Sigmoid colon (tissue), 7 donors: ENCODE measurements around the gene COL4A2. TPM values are rescaled to one million over a fixed set of nuclear protein-coding genes. Genes with fewer than 3 reads are reported as not detected.
A peak's percentile ranks its signal among the peaks of the same experiment; 100 is the strongest.

Source experiments
- DNase-seq: peaks from one replicate; pipeline ENCODE4 v3.0.0-alpha.2; 2019
- H3K27ac ChIP-seq, 4 donors: fragments of 200-600 bp; sonication (generic); one replicate each; pipeline ENCODE4 v1.5.1; 2016 to 2019; ENCODE audit warnings: mild to moderate bottlenecking in 1 of 4
- H3K27me3 ChIP-seq, 3 donors: fragments of 200-600 bp; sonication (generic); one replicate each; pipeline ENCODE4 v1.5.1; 2019; ENCODE audit warnings: mild to moderate bottlenecking in 1 of 3
- H3K36me3 ChIP-seq, 4 donors: fragments of 200-600 bp; sonication (generic); one replicate each; pipeline ENCODE4 v1.5.1; 2016 to 2019
- H3K4me1 ChIP-seq, 4 donors: fragments of 200-600 bp; sonication (generic); one replicate each; pipeline ENCODE4 v1.5.1; 2017 to 2019
- H3K4me3 ChIP-seq, 4 donors: fragments of 200-600 bp; sonication (generic); one replicate each; pipeline ENCODE4 v1.5.1; 2017 to 2019; ENCODE audit warnings: mild to moderate bottlenecking in 2 of 4, moderate library complexity in 1 of 4
- H3K9me3 ChIP-seq, 4 donors: fragments of 200-600 bp in 3 of 4; sonication (generic) in 3 of 4; one replicate each; pipeline versions ENCODE4 v1.5.1 to v1.6.1; 2013 to 2019
- EP300 ChIP-seq, 4 donors: sonication (generic); formaldehyde crosslinking; IDR thresholded peaks; one replicate each; pipeline ENCODE4 v1.6.1; 2017; ENCODE audit warnings: antibody characterized with exemption in 4 of 4
- POLR2A ChIP-seq, 2 donors: fragments of 450-650 bp; IDR thresholded peaks; one replicate each; pipeline ENCODE4 v1.6.1; 2016; ENCODE audit warnings: antibody characterized with exemption in 2 of 2, mild to moderate bottlenecking in 2 of 2, moderate library complexity in 2 of 2
- POLR2AphosphoS5 ChIP-seq, 4 donors: sonication (generic); formaldehyde crosslinking; IDR thresholded peaks; one replicate each; pipeline ENCODE4 v1.6.1; 2017; ENCODE audit warnings: antibody characterized with exemption in 4 of 4
- WGBS, 2 donors: extraction: QIAGEN DNeasy Blood & Tissue Kit; methylation state at CpG; one replicate each; pipeline ENCODE4 v1.1.7; 2013; 5-methylcytosine and 5-hydroxymethylcytosine counted together
- intact Hi-C: fragments of 100-400 bp; cut with DNase I; formaldehyde crosslinking; loops from one replicate; pipeline ENCODE4 v1.15.1; 2023
- polyA plus RNA-seq, 3 donors: library from polyadenylated mRNA; stranded (reverse); fragments of 200-250 nt; gene quantifications; one replicate each; pipeline ENCODE4 v1.2.3, GENCODE V29; 2013
- total RNA-seq, 4 donors: library from RNA; depleted of rRNA; stranded (reverse); fragments of >200 nt; gene quantifications; one replicate each; pipeline ENCODE4 v1.1.0, GENCODE V29; 2016
- TF ChIP-seq, protein P1 (sequence below), 4 experiments: fragments of 450-650 bp in 3 of 4; fragments of 200-600 bp in 1 of 4; IDR thresholded peaks; one replicate each; pipeline ENCODE4 v1.5.1; 2016 to 2019; ENCODE audit warnings: antibody characterized with exemption in 4 of 4, mild to moderate bottlenecking in 3 of 4, moderate library complexity in 2 of 4
- donor health status: healthy with polysubstance abuse.
- donor health status: Bipolar disorder and iron deficiency.
- donor health status: healthy.

Gene COL4A2
- total and polyA plus RNA-seq, 7 donors = 24.0 to 1,039 (median 306) TPM

DNA sequence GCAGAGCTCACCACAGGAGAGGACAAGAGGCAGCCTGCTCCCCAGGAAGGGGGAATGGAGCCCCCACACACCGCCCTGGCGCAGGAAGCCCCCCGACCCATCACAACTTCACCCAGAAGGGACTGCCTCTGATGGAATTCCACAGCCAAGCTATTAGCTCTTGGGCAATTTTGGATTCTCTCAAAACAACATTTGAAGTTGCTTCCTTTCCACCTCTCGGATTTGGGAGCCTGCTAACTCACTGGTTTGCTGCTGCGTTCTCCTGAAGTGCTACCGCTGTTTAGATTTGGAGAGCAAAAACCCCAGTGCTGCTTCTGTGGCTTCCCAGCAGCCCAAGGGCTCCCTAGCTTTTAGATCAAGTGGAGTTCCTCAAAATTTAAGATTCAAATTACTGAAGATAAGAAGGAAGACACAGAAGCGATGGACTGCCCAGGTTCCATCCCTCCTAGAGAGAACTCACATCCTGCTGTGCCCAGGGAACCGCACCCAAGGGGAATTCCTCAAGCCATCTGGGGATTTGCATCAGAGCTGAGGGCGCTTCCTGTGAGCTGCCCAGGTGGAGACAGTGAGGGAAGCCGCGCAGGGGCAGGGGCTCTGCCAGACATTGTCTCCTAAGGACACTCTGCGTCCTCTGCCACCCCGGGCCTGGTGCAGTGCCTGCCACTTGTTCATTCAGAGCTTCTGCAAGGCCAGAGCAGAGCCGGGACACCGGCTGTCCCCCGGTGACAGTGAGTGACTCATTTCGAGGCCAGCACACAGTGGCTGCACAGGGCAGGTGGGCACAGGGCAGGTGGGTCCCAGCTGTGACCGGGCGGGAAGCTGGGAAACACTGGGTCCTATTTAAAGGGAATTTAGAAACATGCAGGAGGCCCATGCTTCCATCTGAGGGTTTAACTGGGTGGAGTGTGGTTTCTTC lies 45.7 kb upstream of the COL4A2 start:
- TF ChIP-seq, protein P1, sequence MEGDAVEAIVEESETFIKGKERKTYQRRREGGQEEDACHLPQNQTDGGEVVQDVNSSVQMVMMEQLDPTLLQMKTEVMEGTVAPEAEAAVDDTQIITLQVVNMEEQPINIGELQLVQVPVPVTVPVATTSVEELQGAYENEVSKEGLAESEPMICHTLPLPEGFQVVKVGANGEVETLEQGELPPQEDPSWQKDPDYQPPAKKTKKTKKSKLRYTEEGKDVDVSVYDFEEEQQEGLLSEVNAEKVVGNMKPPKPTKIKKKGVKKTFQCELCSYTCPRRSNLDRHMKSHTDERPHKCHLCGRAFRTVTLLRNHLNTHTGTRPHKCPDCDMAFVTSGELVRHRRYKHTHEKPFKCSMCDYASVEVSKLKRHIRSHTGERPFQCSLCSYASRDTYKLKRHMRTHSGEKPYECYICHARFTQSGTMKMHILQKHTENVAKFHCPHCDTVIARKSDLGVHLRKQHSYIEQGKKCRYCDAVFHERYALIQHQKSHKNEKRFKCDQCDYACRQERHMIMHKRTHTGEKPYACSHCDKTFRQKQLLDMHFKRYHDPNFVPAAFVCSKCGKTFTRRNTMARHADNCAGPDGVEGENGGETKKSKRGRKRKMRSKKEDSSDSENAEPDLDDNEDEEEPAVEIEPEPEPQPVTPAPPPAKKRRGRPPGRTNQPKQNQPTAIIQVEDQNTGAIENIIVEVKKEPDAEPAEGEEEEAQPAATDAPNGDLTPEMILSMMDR (IDR thresholded peaks at IDR 0.05) = no peak
- TF ChIP-seq POLR2AphosphoS5 (IDR thresholded peaks at IDR 0.05) (no peak), EP300 (IDR thresholded peaks at IDR 0.05) (no peak), POLR2A (IDR thresholded peaks at IDR 0.05) (no peak)
- Histone ChIP-seq H3K27me3 (no peaks in the 10 kb centered on the region), H3K4me1 (peaks cover 0 to 90% (median 79%) of the 10 kb centered on the region in 4 donors), H3K27ac (peak overlapping the region; percentile 70 to 98 (median 78)), H3K9me3 (no peaks in the 10 kb centered on the region), H3K4me3 (no peak overlapping the region), H3K36me3 (peaks cover 0 to 8% (median 3%) of the 10 kb centered on the region in 4 donors)
- intact Hi-C loops = no loop called here
- DNase-seq = no peak
- WGBS, 2 donors = 83 to 90% methylated on average over 19 of the region's 19 CpGs

DNA sequence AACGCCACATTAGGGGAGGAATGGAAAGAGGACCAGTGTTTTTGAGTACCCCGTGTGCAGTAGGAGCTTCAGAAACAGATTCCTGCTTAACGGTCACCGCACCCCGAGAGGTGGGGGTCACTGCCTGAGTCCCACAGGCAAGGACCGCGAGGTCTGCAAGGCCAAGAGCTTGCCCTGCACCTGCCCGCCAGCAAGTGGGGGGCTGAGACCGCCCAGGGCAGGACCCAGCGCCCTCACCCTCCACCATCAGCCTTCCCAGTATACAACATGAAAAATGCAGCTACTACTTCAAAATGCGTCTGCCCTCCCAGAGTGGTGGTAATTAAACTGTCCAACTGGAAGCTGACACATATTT lies 45.0 kb upstream of the COL4A2 start:
- DNase-seq = no peak
- Histone ChIP-seq H3K4me3 (no peak overlapping the region), H3K27me3 (no peaks in the 10 kb centered on the region), H3K27ac (peak overlapping the region; percentile 70 to 98 (median 78)), H3K36me3 (peaks cover 0 to 8% (median 3%) of the 10 kb centered on the region in 4 donors), H3K4me1 (peaks cover 0 to 90% (median 78%) of the 10 kb centered on the region in 4 donors), H3K9me3 (no peaks in the 10 kb centered on the region)
- intact Hi-C loops = no loop called here
- TF ChIP-seq EP300 (IDR thresholded peaks at IDR 0.05) (no peak), POLR2A (IDR thresholded peaks at IDR 0.05) (no peak), POLR2AphosphoS5 (IDR thresholded peaks at IDR 0.05) (no peak)
- TF ChIP-seq, protein P1 (IDR thresholded peaks at IDR 0.05) = no peak
- 72 to 84% methylated on average over 11 of the region's 11 CpGs for WGBS, 2 donors

DNA sequence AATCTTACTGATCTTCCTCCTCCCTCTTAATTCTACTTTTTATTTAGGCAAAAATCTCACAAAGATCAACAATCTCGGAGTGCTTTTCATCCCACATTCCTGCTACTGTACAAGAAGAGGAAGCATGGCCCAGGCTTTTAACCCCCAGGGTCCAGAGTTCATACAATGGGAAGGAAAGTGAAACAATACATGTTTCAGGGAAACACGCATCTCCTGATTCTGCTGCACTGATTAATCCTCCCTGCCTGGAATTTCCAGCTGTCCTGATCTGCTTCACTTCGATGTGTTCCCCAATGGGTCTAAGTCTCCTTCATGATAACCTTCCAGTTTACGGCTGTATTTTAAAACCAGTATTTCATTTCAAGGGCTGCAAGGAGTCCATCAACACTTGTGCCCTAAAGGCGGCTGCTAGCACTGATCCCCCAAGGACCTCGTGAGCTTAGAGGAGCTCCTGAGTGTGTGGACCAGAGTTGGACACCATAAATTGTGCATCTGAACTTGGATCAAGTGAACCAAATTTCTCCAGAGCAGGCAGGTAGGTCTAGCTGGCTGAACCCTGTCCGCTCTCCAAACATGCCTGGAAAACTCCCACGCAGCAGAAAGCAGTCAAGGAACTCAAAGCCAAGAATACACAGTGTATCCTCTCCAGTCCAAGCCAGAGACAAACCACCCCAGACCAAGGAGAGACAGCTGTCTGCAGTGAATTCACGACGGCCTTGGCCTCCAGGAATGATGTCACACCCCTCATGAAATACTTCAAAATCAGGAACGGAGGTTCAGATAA lies 44.4 kb upstream of the COL4A2 start:
- intact Hi-C loops = no loop called here
- Histone ChIP-seq H3K27ac (peak overlapping the region; percentile 70 to 98 (median 78)), H3K36me3 (peaks cover 0 to 8% (median 3%) of the 10 kb centered on the region in 4 donors), H3K27me3 (no peaks in the 10 kb centered on the region), H3K4me1 (peaks cover 0 to 90% (median 78%) of the 10 kb centered on the region in 4 donors), H3K9me3 (no peaks in the 10 kb centered on the region), H3K4me3 (no peak overlapping the region)
- WGBS, 2 donors = 32 to 41% methylated on average over 11 of the region's 11 CpGs
- TF ChIP-seq POLR2AphosphoS5 (IDR thresholded peaks at IDR 0.05) (peak in 2 of 4 donors; percentile 7 to 19), POLR2A (IDR thresholded peaks at IDR 0.05) (no peak), EP300 (IDR thresholded peaks at IDR 0.05) (no peak)
- TF ChIP-seq, protein P1 (IDR thresholded peaks at IDR 0.05) = no peak
- no peak for DNase-seq

DNA sequence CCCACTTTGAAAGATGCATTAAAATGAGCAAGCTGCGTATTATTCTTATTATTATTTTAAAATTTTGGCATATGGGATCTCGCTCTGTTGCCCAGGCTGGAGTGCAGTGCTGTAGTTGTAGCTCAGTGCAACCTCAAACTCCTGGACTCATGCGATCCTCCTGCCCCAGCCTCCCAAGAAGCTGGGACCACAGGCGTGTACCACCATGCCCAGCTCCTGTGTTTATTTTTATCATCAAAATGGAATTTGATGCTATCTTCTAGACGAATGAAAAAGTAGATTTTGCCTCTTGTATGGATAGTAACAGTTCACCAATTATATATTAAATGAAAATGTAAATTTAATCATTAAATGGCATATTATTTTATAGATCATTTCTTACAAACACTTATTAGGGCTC lies 43.7 kb upstream of the COL4A2 start:
- H3K27ac ChIP-seq = peak overlapping the region; percentile 70 to 98 (median 78)
- H3K4me1 ChIP-seq = peaks cover 0 to 91% (median 81%) of the 10 kb centered on the region in 4 donors
- 78 to 84% methylated on average over 5 of the region's 5 CpGs for WGBS, 2 donors
- no peaks in the 10 kb centered on the region for H3K9me3 ChIP-seq
- no peak overlapping the region for H3K4me3 ChIP-seq
- H3K27me3 ChIP-seq = no peaks in the 10 kb centered on the region
- intact Hi-C loops = no loop called here
- peaks cover 0 to 8% (median 3%) of the 10 kb centered on the region in 4 donors for H3K36me3 ChIP-seq
- TF ChIP-seq, protein P1 (IDR thresholded peaks at IDR 0.05) = no peak
- TF ChIP-seq POLR2AphosphoS5 (IDR thresholded peaks at IDR 0.05) (no peak), EP300 (IDR thresholded peaks at IDR 0.05) (no peak), POLR2A (IDR thresholded peaks at IDR 0.05) (no peak)
- no peak for DNase-seq
